Thymus (tissue), 14 donors: ENCODE measurements around the gene TIA1. TPM values are rescaled to one million over a fixed set of nuclear protein-coding genes. Genes with fewer than 3 reads are reported as not detected.
"Not testable (repeated sequence)": the region's sequence is repeated elsewhere in the genome, so short reads cannot be mapped to it uniquely, and the experiment has no call there.

Source experiments
- DNase-seq, 9 donors: peaks; one replicate each; pipeline ENCODE4 v3.0.0-alpha.2; 2013; ENCODE audit warnings: low spot score in 9 of 9, low read depth in 6 of 9, missing footprints in 1 of 9
- H3K27ac ChIP-seq, 2 donors: one replicate each; pipeline ENCODE4 v1.5.1; 2013; ENCODE audit warnings: control low read depth in 1 of 2, low read depth in 1 of 2, low read length in 1 of 2, mild to moderate bottlenecking in 1 of 2, moderate library complexity in 1 of 2
- H3K27me3 ChIP-seq, 2 donors: one replicate each; pipeline ENCODE4 v1.5.1; 2013; ENCODE audit warnings: low read length in 1 of 2; ENCODE audit not compliant: control insufficient read depth in 2 of 2, insufficient read depth in 1 of 2
- H3K36me3 ChIP-seq, 2 donors: one replicate each; pipeline ENCODE4 v1.5.1; 2013; ENCODE audit warnings: low read length in 1 of 2, mild to moderate bottlenecking in 1 of 2, moderate library complexity in 1 of 2; ENCODE audit not compliant: control insufficient read depth in 2 of 2, insufficient read depth in 2 of 2
- H3K4me1 ChIP-seq, 2 donors: one replicate each; pipeline ENCODE4 v1.5.1; 2013; ENCODE audit warnings: low read length in 2 of 2; ENCODE audit not compliant: control insufficient read depth in 2 of 2, insufficient read depth in 2 of 2
- H3K4me3 ChIP-seq, 2 donors: one replicate each; pipeline ENCODE4 v1.5.1; 2013; ENCODE audit warnings: low read length in 2 of 2, control low read depth in 1 of 2, mild to moderate bottlenecking in 1 of 2
- H3K9me3 ChIP-seq, 2 donors: one replicate each; pipeline ENCODE4 v1.5.1; 2013; ENCODE audit warnings: low read length in 1 of 2, mild to moderate bottlenecking in 1 of 2; ENCODE audit not compliant: control insufficient read depth in 2 of 2, insufficient read depth in 1 of 2
- WGBS: extraction: QIAGEN DNeasy Blood & Tissue Kit; methylation state at CpG from one replicate; pipeline ENCODE4 v1.1.7; 2013; 5-methylcytosine and 5-hydroxymethylcytosine counted together
- long read RNA-seq, 10 donors: transcript quantifications; one replicate each; lab custom pipeline, GENCODE V29; 2026
- polyA plus RNA-seq: library from polyadenylated mRNA; stranded (reverse); fragments of 200-250 nt; gene quantifications from one replicate; pipeline ENCODE4 v1.2.3, GENCODE V29; 2013
- total RNA-seq: library from RNA; stranded (reverse); fragments of 120-200 nt; gene quantifications from one replicate; pipeline ENCODE4 v1.2.4, GENCODE V29; 2013
- donor health status: healthy.

The TIA1 gene
- total RNA-seq (186 TPM), polyA plus RNA-seq (197 TPM)
- long read RNA-seq, donor 1, full-length matches to known transcripts, result 4 of 4 reads
- long read RNA-seq, donor 1, partial matches to known transcripts, result 0 of 4 reads
- long read RNA-seq, donor 1, other reads (novel, unspliced or antisense), result 0 of 4 reads
- long read RNA-seq, donor 2, full-length matches to known transcripts, result 34 of 65 reads
- long read RNA-seq, donor 2, partial matches to known transcripts, result 31 of 65 reads
- long read RNA-seq, donor 2, other reads (novel, unspliced or antisense), result 0 of 65 reads
- long read RNA-seq, donor 3, full-length matches to known transcripts, result 54 of 77 reads
- long read RNA-seq, donor 3, partial matches to known transcripts, result 23 of 77 reads
- long read RNA-seq, donor 3, other reads (novel, unspliced or antisense), result 0 of 77 reads
- long read RNA-seq, donor 4, full-length matches to known transcripts, result 14 of 22 reads
- long read RNA-seq, donor 4, partial matches to known transcripts, result 8 of 22 reads
- long read RNA-seq, donor 4, other reads (novel, unspliced or antisense), result 0 of 22 reads
- long read RNA-seq, donor 5, full-length matches to known transcripts, result 48 of 95 reads
- long read RNA-seq, donor 5, partial matches to known transcripts, result 47 of 95 reads
- long read RNA-seq, donor 5, other reads (novel, unspliced or antisense), result 0 of 95 reads
- long read RNA-seq, donor 6, full-length matches to known transcripts, result 21 of 27 reads
- long read RNA-seq, donor 6, partial matches to known transcripts, result 6 of 27 reads
- long read RNA-seq, donor 6, other reads (novel, unspliced or antisense), result 0 of 27 reads
- long read RNA-seq, donor 7, full-length matches to known transcripts, result 25 of 25 reads
- long read RNA-seq, donor 7, partial matches to known transcripts, result 0 of 25 reads
- long read RNA-seq, donor 7, other reads (novel, unspliced or antisense), result 0 of 25 reads
- long read RNA-seq, donor 8, full-length matches to known transcripts, result 12 of 12 reads
- long read RNA-seq, donor 8, partial matches to known transcripts, result 0 of 12 reads
- long read RNA-seq, donor 8, other reads (novel, unspliced or antisense), result 0 of 12 reads
- long read RNA-seq, donor 9, full-length matches to known transcripts, result 29 of 29 reads
- long read RNA-seq, donor 9, partial matches to known transcripts, result 0 of 29 reads
- long read RNA-seq, donor 9, other reads (novel, unspliced or antisense), result 0 of 29 reads
- long read RNA-seq, donor 10, full-length matches to known transcripts, result 22 of 30 reads
- long read RNA-seq, donor 10, partial matches to known transcripts, result 8 of 30 reads
- long read RNA-seq, donor 10, other reads (novel, unspliced or antisense), result 0 of 30 reads

- under 1% methylated on average over 47 of the region's 47 CpGs for WGBS
- peak; percentile 96 to 100 (median 98) for DNase-seq
- Histone ChIP-seq H3K4me3 (peak within 1 kb of the TSS; percentile 90 to 93), H3K27me3 (no peaks in the 10 kb centered on the region), H3K9me3 (no peaks in the 10 kb centered on the region), H3K27ac (peak within 1 kb of the TSS; percentile 99), H3K4me1 (peaks cover 4 to 17% of the 10 kb centered on the region in 2 donors), H3K36me3 (peaks cover 0 to 3% of the 10 kb centered on the region in 2 donors)
Measured at GRCh38 chr2:70248181-70248847, at the start of gene TIA1. TSS of gene TIA1 (minus strand) at chr2:70248628. CDS start at chr2:70248430, 198 bp downstream.

DNA sequence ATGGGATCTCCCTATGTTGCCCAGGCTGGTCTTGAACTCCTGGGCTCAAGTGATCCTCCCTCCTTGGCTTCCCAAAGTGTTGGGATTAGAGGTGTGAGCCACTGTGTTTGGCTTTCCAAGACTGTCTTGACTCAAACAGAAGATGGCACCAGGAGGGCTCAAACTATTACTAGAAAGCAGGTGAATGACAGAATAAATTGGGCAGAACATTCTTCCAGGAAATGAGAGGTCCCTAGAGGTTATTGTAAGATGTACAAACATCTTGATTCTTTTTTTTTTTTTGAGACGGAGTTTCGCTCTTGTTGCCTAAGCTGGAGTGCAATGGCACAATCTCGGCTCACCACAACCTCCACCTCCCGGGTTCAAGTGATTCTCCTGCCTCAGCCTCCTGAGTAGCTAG lies 49.4 kb upstream of the TIA1 start:
- peaks cover 5 to 23% of the 10 kb centered on the region in 2 donors for H3K36me3 ChIP-seq
- WGBS, result 100% methylated on average over 4 of the region's 4 CpGs

GRCh38 chr2:70283500-70284191 lies 35.2 kb upstream of the TIA1 start:
- Histone ChIP-seq H3K4me3 (no peak overlapping the region), H3K27ac (no peak overlapping the region), H3K9me3 (peaks cover 0 to 2% of the 10 kb centered on the region in 2 donors), H3K36me3 (peaks cover 46 to 79% of the 10 kb centered on the region in 2 donors), H3K4me1 (no peaks in the 10 kb centered on the region), H3K27me3 (no peaks in the 10 kb centered on the region)
- no peak for DNase-seq
- over 99% methylated on average over 5 of the region's 5 CpGs for WGBS

More for the DNA sequence above, 49.4 kb upstream of the TIA1 start:
- H3K27me3 ChIP-seq, H3K27ac ChIP-seq, H3K4me3 ChIP-seq, H3K9me3 ChIP-seq, DNase-seq: not testable (repeated sequence)
- peaks cover 6 to 17% of the 10 kb centered on the region in 2 donors for H3K4me1 ChIP-seq

DNA sequence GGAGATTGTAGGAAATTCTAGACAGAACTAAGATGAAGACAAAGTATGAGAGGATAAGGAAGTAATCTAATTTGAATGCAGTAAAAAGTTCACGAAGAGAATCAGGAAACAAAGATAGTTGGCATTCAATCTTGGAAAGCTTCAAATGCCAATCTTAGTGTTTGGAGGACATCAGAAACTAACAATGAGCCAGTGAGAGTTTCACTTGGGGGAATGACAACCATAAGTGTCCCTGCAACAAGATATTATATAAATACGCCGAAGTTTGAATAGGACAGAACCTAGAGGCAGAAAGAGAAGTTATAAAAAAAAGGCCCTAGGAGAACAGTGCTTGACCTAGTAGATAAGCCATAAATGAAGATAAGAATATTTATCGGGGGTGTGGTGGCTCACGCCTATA lies 34.0 kb upstream of the TIA1 start:
- Histone ChIP-seq H3K4me3 (no peak overlapping the region), H3K9me3 (peaks cover 0 to 2% of the 10 kb centered on the region in 2 donors), H3K27ac (no peak overlapping the region), H3K4me1 (no peaks in the 10 kb centered on the region), H3K36me3 (peaks cover 46 to 78% of the 10 kb centered on the region in 2 donors), H3K27me3 (no peaks in the 10 kb centered on the region)
- WGBS, result over 99% methylated on average over 5 of the region's 5 CpGs
- no peak for DNase-seq

DNA sequence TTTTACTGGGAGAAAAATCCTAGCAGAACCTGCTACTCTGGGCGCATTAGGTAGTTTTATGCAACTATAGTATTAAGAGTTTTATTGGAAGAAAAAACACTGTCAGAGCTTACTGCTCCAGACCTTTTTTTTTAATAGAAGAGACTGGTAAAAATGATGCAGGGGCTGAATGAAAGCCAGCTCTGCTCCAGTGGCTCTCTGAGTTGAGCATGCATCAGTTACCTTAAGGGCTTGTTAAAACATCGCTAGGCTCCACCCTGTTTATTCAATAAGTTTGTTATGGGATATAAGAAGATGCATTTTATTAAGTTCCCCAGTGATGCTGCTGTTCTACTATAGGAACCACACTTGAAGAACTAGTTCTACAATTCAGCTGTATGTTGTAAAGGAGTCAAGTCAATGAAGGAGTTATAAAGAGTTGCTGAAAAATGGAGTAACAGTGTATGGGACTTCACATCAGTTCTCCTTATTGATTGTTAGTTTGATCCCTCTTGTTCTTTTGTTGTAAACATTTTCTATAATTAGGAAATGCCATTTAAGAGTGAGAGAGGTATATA lies 31.9 kb upstream of the TIA1 start:
- H3K36me3 ChIP-seq, result peaks cover 38 to 68% of the 10 kb centered on the region in 2 donors
- no peaks in the 10 kb centered on the region for H3K27me3 ChIP-seq
- WGBS, result 98% methylated on average over 2 of the region's 2 CpGs
- no peak overlapping the region for H3K27ac ChIP-seq
- no peaks in the 10 kb centered on the region for H3K4me1 ChIP-seq
- no peak overlapping the region for H3K4me3 ChIP-seq
- H3K9me3 ChIP-seq, result peaks cover 0 to 2% of the 10 kb centered on the region in 2 donors
- DNase-seq, result no peak

- Histone ChIP-seq H3K27ac (no peak overlapping the region), H3K4me1 (no peaks in the 10 kb centered on the region), H3K36me3 (peaks cover 0 to 7% of the 10 kb centered on the region in 2 donors), H3K4me3 (no peak overlapping the region), H3K9me3 (no peaks in the 10 kb centered on the region), H3K27me3 (no peaks in the 10 kb centered on the region)
- DNase-seq, result no peak
- WGBS, result 94% methylated on average over 3 of the region's 3 CpGs
Measured at GRCh38 chr2:70270323-70270722, 21.9 kb upstream of the TIA1 start.

DNA sequence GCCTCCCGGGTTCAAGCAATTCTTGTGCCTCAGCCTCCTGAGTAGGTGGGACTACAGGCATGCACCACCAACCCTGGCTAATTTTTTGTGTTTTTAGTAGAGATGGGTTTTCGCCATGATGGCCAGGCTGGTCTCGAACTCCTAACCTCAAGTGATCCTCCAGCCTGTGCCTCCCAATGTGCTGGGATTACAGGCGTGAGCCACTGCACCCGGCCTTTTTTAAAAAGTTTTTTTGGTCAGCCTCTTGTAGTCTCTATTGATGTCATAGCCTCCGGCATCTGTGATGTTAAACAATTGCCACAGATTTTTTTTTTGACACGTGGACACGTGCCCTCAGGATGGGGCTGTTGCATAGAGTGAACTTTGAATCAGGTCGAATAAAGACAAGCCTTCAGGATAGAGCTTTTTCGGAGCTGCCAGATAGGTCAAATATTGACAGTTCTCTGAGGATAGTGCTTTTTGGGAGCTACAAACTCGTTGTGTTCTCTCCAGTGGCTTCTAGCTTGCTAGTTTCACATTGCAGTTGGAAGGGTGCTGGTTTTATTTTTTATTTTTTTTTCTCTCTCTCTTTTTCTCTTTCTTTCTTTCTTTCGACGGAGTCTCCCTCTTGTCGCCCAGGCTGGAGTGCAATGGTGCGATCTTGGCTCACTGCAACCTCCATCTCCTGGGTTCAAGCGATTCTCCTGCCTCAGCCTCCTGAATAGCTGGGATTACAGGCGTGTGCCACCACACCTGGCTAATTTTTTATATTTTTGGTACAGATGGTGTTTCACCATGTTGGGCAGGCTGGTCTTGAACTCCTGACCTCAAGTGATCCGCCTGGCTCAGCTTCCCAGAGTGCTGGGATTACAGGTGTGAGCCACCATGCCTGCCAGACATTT lies 21.2 kb upstream of the TIA1 start:
- not testable (repeated sequence) for H3K4me1 ChIP-seq, H3K4me3 ChIP-seq, H3K36me3 ChIP-seq, H3K9me3 ChIP-seq, H3K27ac ChIP-seq, DNase-seq, H3K27me3 ChIP-seq
- WGBS, result 98% methylated on average over 18 of the region's 18 CpGs
